ENCODE data around the gene TMEM231.

DNA sequence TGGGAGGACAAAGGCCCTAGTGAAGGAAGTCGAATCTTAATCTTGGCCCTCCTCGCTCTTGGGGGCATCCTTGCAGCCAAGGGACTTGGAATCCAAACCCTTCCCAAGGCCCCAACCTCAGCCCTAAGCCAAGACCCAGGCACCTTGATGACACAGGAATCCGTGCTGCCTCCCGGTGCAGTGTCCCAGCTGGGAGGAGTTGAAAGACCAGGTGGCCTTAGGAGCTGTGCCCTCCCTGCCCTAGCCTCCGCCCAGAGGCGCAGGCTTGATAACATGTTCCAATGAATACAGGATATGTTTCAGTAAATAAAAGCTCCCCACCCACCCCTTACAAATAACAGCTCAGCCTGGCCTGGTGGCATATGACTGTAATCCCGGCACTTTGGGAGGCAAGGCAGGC is 20.2 kb downstream of the TMEM231 start, which contains the start of gene CHST5:
- TF ChIP-seq, protein P1, sequence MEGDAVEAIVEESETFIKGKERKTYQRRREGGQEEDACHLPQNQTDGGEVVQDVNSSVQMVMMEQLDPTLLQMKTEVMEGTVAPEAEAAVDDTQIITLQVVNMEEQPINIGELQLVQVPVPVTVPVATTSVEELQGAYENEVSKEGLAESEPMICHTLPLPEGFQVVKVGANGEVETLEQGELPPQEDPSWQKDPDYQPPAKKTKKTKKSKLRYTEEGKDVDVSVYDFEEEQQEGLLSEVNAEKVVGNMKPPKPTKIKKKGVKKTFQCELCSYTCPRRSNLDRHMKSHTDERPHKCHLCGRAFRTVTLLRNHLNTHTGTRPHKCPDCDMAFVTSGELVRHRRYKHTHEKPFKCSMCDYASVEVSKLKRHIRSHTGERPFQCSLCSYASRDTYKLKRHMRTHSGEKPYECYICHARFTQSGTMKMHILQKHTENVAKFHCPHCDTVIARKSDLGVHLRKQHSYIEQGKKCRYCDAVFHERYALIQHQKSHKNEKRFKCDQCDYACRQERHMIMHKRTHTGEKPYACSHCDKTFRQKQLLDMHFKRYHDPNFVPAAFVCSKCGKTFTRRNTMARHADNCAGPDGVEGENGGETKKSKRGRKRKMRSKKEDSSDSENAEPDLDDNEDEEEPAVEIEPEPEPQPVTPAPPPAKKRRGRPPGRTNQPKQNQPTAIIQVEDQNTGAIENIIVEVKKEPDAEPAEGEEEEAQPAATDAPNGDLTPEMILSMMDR (IDR thresholded peaks at IDR 0.05 in 8 of 11, conservative IDR thresholded peaks at IDR 0.05 in 3 of 11): no peak
- TF ChIP-seq POLR2AphosphoS5 (IDR thresholded peaks at IDR 0.05): no peak

Data from spleen (tissue), 7 donors.